ENCODE results near the gene DIPK1B. TPM values are rescaled to one million over a fixed set of nuclear protein-coding genes. Genes with fewer than 3 reads are reported as not detected.
"Not testable (repeated sequence)": the region's sequence is repeated elsewhere in the genome, so short reads cannot be mapped to it uniquely, and the experiment has no call there.

The DIPK1B gene
- polyA plus RNA-seq, 3 donors: 0.10 TPM; not detected in 2

DNA sequence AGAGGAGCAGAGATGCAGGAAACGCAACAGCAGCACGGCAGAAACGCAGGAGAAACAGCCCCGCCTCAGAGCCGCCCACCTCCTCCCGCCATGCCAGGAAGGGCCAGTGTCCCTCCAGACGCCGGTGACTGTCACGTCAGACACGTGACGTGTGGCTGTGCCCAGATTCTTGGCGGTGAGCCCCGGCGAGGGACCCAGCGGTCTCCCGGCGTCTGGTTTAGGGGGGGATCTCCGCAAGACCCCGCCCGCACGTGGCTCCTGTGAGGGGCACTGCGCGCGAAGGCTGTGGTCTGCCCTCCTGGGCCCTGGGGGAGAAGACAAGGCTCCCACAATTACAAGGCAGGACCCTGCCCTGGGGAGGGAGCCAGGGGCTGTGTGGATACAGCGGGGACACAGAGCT lies 48.1 kb downstream of the DIPK1B start:
- Histone ChIP-seq H3K27me3 (ENCODE audit: control insufficient read depth in 2 of 2, insufficient read depth in 2 of 2, low read length in 2 of 2) (no peaks in the 10 kb centered on the region), H3K9me3 (replicated peaks in 1 of 2; ENCODE audit: control insufficient read depth in 1 of 2, insufficient read depth in 1 of 2, low read length in 2 of 2) (peaks cover 9 to 12% of the 10 kb centered on the region in 2 donors), H2AFZ (ENCODE audit: insufficient read depth, low read depth, low read length, poor library complexity, severe bottlenecking) (no peak overlapping the region), H3K9ac (ENCODE audit: insufficient read depth, low read length, poor library complexity, severe bottlenecking) (no peak overlapping the region), H3K4me1 (ENCODE audit: control insufficient read depth in 1 of 2, insufficient read depth in 2 of 2, low read length in 2 of 2) (no peaks in the 10 kb centered on the region), H3K79me2 (ENCODE audit: insufficient read depth, low read length) (no peaks in the 10 kb centered on the region), H3K27ac (ENCODE audit: low read depth in 1 of 2, low read length in 2 of 2) (no peak overlapping the region), H3K36me3 (replicated peaks in 1 of 2; ENCODE audit: control insufficient read depth in 1 of 2, insufficient read depth in 2 of 2, low read length in 2 of 2) (no peaks in the 10 kb centered on the region), H3K4me2 (replicated peaks; ENCODE audit: extremely low read depth, low read length, poor library complexity, severe bottlenecking) (no peak overlapping the region), H4K20me1 (ENCODE audit: insufficient read depth, low read length) (no peaks in the 10 kb centered on the region), H3K4me3 (replicated peaks in 1 of 3; ENCODE audit: low read depth in 2 of 3, low read length in 3 of 3) (no peak overlapping the region)
- no peak for TF ChIP-seq CTCF (IDR thresholded peaks at IDR 0.05)
- Mint-ChIP-seq H3K36me3 (peaks cover 0 to 4% of the 10 kb centered on the region in 2 donors), H3K27ac (no peak overlapping the region), H3K27me3 (ENCODE audit: low read depth in 3 of 3) (peaks cover 0 to 13% (median 12%) of the 10 kb centered on the region in 3 donors), H3K9me3 (peaks cover 9 to 17% (median 14%) of the 10 kb centered on the region in 7 donors), H3K4me3 (no peak overlapping the region), H3K4me1 (peaks cover 5% of the 10 kb centered on the region)
- intact Hi-C loops (cut with micrococcal nuclease): no loop called here
- DNase-seq: no peak
- 79% methylated on average over 24 of the region's 25 CpGs for WGBS (ENCODE audit: insufficient coverage)

GRCh38 chr9:136760834-136761544 lies 48.6 kb downstream of the DIPK1B start:
- DNase-seq: peak in 1 of 3 donors; percentile 6
- H3K27me3 ChIP-seq (ENCODE audit: control insufficient read depth in 2 of 2, insufficient read depth in 2 of 2, low read length in 2 of 2); H3K79me2 ChIP-seq (ENCODE audit: insufficient read depth, low read length); H3K4me2 ChIP-seq (replicated peaks; ENCODE audit: extremely low read depth, low read length, poor library complexity, severe bottlenecking); H3K9me3 ChIP-seq (replicated peaks in 1 of 2; ENCODE audit: control insufficient read depth in 1 of 2, insufficient read depth in 1 of 2, low read length in 2 of 2); H4K20me1 ChIP-seq (ENCODE audit: insufficient read depth, low read length); H3K4me1 ChIP-seq (ENCODE audit: control insufficient read depth in 1 of 2, insufficient read depth in 2 of 2, low read length in 2 of 2); H2AFZ ChIP-seq (ENCODE audit: insufficient read depth, low read depth, low read length, poor library complexity, severe bottlenecking); H3K9ac ChIP-seq (ENCODE audit: insufficient read depth, low read length, poor library complexity, severe bottlenecking); H3K36me3 ChIP-seq (replicated peaks in 1 of 2; ENCODE audit: control insufficient read depth in 1 of 2, insufficient read depth in 2 of 2, low read length in 2 of 2); H3K27ac ChIP-seq (ENCODE audit: low read depth in 1 of 2, low read length in 2 of 2); H3K36me3 Mint-ChIP-seq; H3K4me3 ChIP-seq (replicated peaks in 1 of 3; ENCODE audit: low read depth in 2 of 3, low read length in 3 of 3); intact Hi-C loops (cut with micrococcal nuclease); H3K4me1 Mint-ChIP-seq; H3K4me3 Mint-ChIP-seq: not testable (repeated sequence)
- peak; percentile 58 for TF ChIP-seq CTCF (IDR thresholded peaks at IDR 0.05)
- WGBS (ENCODE audit: insufficient coverage): 53% methylated on average over 20 of the region's 22 CpGs
- H3K27me3 Mint-ChIP-seq (ENCODE audit: low read depth in 3 of 3): peaks cover 2 to 13% (median 11%) of the 10 kb centered on the region in 3 donors
- H3K27ac Mint-ChIP-seq: peak overlapping the region in 1 of 7 donors; percentile 3
- peaks cover 3 to 11% (median 9%) of the 10 kb centered on the region in 7 donors for H3K9me3 Mint-ChIP-seq

Measured in CD14-positive monocyte (primary cell).